ENCODE results near the gene CDH23.
A peak's percentile ranks its signal among the peaks of the same experiment; 100 is the strongest.

The CDH23 gene

DNA sequence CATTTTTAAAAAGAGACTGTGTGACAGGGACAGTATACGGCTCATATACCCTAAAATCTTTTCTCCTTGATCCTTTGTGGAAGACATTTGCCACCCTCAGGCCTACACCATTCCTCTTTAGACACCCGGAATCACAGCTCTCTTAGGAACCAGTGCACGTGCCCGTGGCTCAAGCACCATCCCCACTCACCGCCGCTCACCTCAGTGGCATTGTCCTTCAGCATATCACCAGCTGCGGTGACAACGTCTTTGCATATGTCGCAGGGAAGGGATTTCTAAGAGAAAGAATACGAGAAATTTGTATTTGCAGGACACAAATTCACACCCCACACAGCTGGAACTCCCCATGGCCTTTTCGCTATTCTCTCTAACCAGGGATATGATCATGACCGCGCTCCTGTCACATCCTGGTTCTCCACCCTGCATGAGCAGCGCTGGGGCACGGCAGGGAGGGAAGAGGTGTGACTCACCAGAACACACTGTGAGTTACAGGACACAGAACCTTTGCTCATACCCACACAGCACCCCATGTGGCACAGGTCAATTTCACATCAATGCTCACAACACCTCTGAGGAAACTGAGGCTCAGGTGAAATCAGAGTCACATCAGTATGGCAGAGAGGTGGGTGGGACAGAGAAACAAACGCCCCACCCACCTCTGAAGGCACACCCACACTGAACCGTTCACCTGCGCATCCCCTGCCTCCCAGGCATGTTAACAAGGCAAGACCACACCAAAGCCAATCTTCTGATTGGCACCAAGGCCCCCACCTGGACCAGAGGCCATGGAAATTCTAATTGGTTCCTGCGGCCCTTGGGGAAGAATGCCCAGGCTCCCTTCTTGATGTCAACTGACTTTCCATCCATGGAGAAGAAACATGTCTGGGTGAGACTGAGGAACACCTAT is 435.2 kb downstream of the CDH23 start:
- DNase-seq, result no peak

DNA sequence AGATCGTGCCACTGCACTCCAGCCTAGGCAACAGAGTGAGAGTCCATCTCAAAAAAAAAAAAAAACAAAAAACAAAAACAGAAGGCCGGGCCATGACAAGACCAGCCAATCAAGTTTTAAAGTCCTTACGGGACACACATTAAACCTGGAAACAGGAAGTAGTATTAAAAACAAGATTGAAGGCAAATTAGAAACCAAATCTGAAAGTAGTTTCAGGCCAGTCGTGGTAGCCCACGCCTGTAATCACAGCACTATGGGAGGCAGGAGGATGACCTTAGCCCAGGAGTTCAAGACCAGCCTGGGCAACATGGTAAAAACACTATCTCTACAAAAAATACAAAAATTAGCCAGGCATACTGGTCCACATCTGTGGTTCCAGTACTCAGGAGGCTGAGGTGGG is 436.2 kb downstream of the CDH23 start:
- no peak for DNase-seq

- DNase-seq, result no peak
These were observed 437.0 kb downstream of the CDH23 start for GRCh38 chr10:71833451-71834342.

DNA sequence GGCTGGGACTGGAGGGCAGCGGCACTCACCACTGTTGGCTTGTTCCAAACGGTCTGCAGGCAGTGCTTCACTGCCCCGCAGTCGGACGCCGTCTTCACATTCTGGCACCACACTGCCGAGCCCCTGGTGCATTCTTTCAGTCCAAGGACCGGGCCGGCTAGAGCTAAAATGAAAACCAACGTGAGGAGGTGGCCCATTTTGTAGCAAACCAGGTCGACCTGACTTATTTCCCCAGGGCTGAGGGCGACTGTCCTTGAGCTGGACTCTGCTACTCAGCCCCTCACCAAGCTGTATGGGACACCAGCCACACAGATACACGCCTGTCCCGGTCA is 437.6 kb downstream of the CDH23 start:
- DNase-seq, result no peak

- DNase-seq, result no peak
These were observed 439.2 kb downstream of the CDH23 start for GRCh38 chr10:71835671-71836595.

DNA sequence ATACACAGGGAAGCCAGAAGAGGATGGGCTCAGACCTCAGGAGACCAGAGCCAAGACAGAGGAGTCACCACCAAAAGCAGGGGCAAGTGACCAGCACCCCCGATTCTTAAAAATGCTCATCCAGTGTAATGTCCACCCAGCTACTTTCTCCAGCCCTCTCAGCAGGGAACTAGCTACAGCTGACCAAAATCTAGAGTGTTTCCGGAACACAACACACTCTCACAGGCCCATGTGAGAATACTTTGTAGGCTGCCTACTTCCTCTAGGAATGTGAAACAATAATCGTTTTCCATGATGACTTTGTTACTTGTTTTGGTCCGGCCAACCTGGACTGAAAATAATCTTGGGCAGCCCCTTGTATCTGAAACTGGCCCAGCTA is 439.9 kb downstream of the CDH23 start:
- no peak for DNase-seq

GRCh38 chr10:71837098-71837827 is 440.5 kb downstream of the CDH23 start:
- DNase-seq, result no peak

GRCh38 chr10:71838264-71839211 is 441.8 kb downstream of the CDH23 start:
- no peak for DNase-seq

DNA sequence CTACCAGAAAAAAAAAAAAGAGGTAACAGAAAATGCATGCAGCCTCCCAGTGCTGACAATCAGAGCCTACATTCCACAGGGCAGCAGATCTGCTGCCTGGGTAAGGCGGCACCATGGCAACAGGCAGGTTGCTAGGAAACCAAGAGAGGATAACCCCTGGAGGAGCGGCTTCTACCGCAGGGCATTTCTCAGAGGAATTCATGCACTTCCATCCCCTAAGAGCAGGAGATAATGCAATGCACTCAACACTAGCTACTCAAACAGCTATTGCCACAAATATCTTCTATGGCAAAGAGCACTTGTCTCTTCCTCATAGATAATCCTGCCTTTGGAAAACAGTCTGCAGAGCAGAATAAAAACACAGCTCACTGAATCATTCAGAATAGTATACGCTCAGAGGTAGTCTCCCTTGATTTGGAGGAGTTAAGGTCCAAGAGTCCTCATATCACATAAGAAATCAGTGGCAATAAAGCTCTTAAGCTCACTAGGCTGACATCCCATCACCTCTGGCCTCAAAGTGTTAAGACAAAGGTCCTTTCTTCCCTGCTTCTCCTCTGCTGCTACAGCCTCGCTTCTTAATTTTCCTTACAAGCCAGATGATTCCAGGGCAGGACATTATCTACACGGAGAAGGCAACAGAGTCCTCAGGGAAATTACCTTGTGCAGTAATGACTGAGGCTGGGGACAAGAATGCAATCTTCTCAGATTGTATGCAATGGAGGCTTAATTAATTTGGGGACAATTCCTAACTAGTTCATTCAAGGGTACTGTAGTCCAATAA is 443.6 kb downstream of the CDH23 start:
- DNase-seq, result peak; percentile 81

DNA sequence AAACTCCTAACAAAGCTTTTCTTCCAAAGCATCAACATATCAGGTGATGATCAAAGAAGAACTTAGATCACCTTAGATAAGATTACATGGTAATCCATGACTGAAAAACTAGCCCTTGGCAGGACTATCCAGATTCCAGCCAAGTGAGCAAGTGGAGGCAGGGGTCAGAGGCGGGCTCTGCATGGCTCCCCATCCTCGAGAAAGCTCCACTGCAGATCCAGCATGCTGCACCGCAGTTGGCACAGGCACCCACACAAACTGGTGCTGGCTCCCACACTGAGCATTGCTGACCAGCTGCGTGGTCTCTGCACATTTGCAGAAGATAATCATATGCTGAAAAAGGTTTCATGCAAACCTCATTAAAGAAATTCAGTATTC is 444.2 kb downstream of the CDH23 start:
- DNase-seq, result no peak

- no peak for DNase-seq
These were observed 445.7 kb downstream of the CDH23 start for GRCh38 chr10:71842422-71842821.

DNA sequence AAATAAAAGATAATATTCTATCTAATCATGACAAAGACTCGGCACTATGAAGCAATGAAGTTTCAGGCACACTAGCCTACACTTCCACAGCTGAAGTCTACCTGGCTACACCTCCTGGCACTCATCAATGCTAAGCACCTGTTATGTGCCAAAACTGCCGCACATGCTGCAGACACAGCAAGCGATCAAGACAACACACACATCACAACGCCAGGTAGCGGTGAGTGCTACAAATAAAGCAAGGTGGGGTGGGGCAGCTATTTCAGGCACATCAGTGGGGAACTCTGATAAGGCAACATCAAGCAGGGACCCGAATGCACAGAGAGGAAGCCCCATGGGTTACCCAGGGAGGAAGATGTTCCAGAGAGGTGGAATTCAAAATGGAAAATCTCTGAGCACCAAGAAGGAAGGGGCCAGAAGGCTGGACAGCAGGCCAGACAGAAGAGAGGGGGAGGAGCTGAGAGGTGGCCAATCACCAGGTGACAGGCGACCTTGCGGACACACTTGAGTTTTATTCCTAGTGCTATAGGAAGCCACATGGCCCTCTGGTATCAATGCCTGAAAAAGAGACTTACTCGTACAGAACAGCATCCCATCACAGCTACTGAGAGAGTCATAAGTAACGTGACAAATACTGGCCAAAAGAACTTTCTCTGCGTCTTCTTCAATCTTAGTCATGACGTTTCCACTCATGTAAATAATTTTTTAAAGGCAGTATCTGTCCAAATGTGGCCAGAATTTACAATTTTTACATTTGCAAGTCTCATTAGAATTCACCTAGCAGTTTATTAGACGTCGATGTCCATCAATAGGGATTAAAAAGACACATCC is 446.4 kb downstream of the CDH23 start:
- DNase-seq, result no peak

DNA sequence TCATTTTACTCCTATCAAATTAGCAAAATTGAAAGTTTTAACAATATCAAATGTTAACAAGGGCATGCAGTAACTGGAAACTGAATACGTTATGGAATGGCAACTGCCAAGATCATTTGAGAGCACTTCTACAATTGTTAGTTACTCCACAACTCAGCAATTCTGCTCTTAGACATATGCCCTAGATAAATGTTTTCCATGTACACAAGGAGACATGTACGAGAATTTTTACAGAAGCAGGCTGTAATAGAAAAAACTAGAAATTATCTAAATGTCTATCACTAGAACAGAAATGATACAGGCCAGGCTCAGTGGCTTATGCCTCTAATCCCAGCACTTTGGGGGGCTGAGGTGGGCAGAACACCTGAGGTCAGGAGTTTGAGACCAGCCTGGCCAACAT is 447.4 kb downstream of the CDH23 start:
- no peak for DNase-seq

- DNase-seq, result no peak
These were observed 448.0 kb downstream of the CDH23 start for GRCh38 chr10:71844695-71845094.

- DNase-seq, result no peak
These were observed 449.0 kb downstream of the CDH23 start for GRCh38 chr10:71845410-71846405.

DNA sequence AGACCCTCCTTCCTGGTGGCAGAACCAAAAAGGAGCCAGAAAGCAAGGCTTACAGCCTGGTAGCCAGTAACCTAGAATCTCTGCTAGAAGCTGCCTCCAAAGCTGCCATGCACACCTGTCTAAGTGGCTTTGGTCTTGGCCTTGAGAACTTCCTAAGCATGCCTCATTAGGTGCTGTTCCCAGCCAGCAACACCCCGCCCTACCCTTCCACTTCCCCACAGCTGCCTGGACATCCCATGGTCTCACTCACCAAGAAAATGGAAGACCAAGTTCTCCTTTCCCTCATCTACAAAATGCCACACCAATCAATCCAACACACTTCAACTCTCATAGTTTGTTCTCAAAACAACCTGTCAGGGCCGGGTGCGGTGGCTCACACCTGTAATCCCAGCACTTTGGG is 450.1 kb downstream of the CDH23 start:
- no peak for DNase-seq

GRCh38 chr10:71847418-71847817 is 450.7 kb downstream of the CDH23 start:
- no peak for DNase-seq

Data from NCI-H187 treated with DMSO at 0.1 percent for 48 hours (cell line).